Activated CD4-positive, CD25-positive, alpha-beta regulatory T cell (primary cell): ENCODE results near the gene C3orf22.

Experiments used
- DNase-seq, 4 experiments: peaks; one replicate each; lab custom pipeline; 2025; lab: John Stamatoyannopoulos, UW

The C3orf22 gene

DNA sequence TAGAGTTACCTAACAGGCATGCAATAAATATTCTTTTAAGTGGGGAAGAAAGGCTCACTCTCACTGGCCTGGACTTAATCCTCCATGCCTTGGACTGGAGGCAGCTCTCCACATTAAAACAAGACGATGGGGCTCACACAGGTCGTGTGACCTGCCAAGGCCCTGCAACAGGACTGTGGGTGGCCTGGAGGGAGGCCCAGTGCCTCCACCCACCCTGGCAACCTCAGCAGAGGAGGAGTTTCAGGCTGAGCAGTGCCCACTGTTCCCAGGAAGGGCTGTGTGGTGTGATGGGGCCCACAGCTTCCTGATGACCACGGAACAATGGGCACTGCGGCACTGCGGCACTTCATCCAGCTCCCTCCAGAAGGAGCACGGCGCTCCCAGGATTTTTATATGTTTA is 46.7 kb downstream of the C3orf22 start:
- DNase-seq = no peak

DNA sequence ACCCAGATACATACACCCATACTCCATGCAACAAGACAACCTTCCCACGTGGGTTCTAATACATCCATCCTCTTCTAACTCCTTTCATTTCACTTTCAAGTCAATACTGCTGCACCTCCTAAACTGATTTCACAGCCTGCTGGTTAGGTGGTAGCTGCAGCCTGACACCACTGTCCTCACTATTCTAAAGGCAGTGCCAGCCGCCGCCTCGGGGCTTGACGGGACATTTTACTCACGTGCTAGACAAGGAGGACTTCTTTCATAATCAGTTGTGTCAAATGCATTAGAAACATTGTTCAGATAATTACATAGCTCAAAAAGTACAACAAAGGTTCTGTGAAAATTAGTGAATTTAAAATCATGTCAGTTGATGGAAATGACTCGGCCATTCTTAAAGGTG is 47.4 kb downstream of the C3orf22 start:
- DNase-seq = no peak

DNA sequence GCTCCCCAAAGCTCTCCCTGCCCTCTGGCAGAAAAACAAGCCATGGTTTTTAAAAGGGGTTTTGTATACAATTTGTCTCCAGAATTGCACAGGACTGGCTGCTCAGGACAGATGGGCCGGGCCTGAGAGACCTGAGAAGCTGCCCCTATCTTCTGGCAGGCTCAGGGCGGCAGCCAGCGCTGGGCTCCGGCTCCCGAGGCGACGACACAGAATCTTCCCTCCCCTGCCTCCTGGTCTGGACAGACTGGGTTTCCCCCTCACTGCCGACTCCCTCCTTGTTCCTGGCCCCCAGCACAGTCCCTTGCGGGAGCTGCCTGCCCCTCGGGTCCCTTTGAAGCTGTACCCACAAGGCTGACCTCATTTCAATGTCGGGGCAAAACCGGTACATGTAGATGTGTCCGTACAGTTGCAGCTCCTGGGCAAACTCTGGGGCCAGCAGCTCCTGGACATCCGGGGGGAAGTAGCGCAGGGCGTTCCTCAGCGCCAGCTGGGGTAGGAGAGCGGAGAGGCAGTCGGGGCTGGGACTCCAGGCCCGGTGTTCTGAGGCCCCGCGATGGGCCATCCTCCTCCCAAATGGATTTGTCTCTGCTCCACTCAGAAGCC is 48.3 kb downstream of the C3orf22 start:
- DNase-seq = no peak

DNA sequence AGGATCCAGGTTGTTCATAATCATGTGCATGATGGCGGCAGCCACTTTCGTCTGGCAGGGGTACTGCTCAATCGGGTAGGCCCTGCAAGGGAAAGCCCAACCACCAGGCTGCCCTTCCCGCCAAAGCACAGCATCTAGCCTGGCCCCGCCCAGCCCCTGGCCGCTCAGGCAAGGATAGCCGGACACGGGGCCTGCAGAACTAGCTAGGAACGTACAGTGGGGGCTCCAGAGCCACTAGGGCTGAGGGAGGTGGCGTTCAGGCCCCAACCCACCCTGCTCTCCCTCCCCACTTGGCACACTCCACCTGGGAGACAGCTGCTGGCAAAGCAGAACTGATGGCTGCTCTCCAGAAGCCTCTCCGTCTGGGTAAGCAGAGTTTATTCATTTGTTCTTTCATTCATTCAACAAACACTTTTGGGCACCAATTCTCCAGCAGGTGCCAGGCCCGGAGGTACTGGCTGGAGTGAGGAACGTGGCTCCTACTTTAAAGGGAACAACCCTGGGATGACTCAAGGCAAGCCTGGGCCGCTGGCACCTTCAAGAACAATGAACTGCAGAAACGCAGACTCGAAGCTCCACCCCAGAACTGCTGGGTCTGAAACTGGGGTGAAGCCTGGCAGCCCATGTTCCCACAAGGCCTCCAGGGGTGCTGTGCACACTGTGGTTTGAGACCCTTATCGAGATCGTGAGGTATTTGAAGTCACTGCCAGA is 49.0 kb downstream of the C3orf22 start:
- no peak for DNase-seq

DNA sequence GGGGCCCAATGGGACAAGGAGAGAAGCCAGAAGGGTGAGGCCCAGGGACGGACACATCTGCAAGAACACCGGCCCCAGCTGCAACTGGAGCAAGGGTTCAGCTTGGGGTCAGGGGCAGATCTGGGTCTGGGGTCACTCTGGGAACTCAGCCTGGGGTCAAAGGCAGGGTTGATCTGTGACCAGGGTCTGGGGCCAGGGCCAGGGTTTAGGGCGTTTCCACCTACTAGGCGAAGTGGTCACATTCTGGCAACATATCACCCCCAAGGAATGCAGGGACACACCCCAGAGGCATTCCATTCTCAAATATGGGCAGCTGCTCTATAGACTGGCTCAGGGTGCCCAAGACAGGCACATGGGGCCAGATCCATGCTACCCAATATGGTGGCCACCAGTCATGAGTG is 50.2 kb downstream of the C3orf22 start:
- DNase-seq = no peak

DNA sequence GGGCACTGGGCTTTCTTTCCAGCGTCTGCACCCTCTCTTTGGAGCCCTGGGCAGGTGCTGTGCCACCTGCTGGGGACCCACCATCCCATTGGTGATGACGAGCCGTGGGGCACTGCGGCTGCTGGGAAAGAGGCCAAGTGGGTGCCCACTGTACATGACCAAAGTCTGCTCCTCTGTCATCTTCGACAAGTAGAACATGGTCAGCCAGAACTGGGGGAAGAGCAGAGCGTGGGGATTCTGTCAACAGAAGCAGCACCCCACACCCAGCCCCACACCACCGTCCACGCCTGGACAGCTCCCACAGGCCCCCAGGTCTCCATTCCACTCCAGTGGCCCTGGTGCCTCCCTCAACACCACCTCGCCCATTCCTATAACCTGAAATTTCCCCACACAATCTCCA is 50.8 kb downstream of the C3orf22 start:
- DNase-seq = no peak

DNA sequence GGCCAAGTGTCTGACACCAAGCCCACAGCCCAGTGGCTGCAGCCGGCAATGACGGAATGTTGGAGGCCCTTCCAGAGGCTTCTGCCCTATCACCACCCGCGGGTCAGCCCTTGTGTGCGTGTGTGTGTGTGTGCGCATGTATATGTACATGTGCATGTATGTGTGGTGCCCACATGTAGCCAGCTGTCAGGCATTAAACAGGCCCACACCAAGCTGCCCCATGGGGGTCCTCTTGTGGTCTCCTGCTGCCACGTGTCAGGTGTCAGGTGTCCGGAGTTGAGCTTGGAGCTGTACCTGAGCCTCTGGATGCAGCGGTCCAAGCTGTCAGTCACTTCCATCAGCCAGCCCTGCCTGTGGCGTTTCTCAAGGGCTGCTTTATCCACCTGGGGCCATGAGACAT is 55.0 kb downstream of the C3orf22 start:
- no peak for DNase-seq

DNA sequence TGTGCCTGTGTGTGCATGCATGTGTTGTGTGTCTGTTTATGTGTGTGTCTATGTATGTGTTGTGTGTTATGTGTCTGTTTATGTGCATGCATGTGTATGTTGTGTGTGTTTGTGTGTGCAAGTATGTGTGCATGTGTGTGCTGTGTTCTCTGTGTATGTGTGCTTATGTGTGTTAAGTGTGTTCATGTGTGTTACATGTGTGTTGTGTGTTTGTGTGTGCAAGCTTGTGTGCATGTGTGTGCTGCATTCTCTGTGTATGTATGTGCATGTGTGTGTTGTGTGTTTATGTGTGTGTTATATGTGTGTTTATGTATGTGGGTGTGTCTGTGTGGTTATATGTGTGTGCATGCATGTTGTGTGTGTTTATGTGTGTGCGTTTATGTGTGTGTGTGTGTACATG is 56.1 kb downstream of the C3orf22 start:
- no peak for DNase-seq

DNA sequence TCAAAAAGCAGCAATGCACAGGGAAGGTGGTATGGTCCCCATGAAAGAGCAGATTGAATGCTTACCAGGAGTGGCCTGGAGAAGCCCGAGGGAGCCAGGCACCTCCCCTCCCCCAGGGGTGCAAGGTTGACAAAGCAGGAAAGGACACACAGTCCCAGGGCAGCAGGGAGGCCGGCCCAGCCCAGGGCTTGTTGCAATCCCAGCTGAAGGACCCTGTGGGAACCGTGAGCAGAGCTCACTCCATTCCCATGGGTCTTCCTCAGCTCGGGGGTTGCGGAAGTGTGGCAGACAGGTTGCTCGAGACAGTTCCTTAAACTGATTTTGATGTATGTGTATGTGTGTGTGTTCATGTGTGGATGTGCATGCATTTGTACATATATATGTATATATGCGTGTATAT is 57.0 kb downstream of the C3orf22 start:
- no peak for DNase-seq

DNA sequence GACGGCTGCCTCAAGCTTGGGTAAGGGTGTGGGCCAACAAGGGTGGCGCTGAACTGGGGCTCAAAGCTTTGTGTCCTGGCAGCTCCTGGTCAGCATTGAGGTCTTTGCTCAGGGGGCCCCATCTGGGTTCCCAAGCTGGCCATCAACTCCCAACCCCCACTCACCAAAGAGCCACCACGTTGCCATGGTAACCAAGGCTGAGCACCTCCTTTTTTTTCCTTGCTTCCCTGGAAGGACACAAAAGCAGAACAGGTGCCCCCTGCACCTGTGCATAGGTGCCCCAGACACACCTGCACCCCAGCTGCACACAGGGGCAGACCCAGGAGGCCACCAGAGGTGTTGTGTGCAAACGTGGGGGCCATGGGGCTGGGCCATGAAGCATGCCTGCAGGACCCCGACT is 57.7 kb downstream of the C3orf22 start:
- no peak for DNase-seq

DNA sequence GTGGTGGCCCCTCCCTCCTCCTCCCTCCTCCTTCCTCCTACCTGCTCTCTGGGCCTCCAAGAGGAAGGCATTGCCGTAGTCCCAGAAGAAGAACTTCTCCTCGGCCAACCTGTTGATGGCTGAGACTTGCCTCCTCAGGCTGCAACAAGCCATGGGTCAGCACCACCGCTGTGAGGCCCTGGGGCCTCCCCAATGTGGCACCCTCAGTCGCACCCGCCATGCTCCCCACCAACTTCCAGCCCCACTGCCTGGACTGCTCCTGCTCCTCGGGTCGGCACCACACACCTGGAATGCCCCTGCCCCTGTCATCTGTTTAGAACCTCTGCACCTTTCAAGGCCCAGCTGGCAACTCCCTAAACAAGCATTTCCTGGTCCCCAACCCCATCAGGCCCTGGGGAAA is 58.7 kb downstream of the C3orf22 start:
- no peak for DNase-seq
